GM12878 (cell line): ENCODE data around the gene SMOC2.

Experiments
- CBX3 ChIP-seq: fragments of 200-600 bp; sonication (generic); IDR thresholded peaks from 2 replicates; pipeline ENCODE4 v1.6.1; 2016; ENCODE audit warnings: low read depth, borderline replicate concordance
- CTCF ChIP-seq, 3 experiments: IDR thresholded peaks in 2 of 3; conservative IDR thresholded peaks in 1 of 3; 2 replicates each; pipeline ENCODE4 v1.5.1; 2011; ENCODE audit warnings: low read depth in 3 of 3, low read length in 3 of 3, mild to moderate bottlenecking in 3 of 3, control low read depth in 2 of 3, moderate library complexity in 2 of 3, inconsistent platforms in 1 of 3, mixed read lengths in 1 of 3; ENCODE audit not compliant: control insufficient read depth in 2 of 3, insufficient read depth in 1 of 3; ENCODE audit errors: extremely low read depth in 1 of 3
- NR2C2 ChIP-seq: IDR thresholded peaks from 2 replicates; pipeline ENCODE4 v1.6.1; 2011; ENCODE audit warnings: borderline replicate concordance, low read depth; ENCODE audit not compliant: control insufficient read depth, insufficient read length
- POLR2A ChIP-seq: IDR thresholded peaks from 2 replicates; pipeline ENCODE4 v1.6.1; 2011; ENCODE audit warnings: low read depth, mild to moderate bottlenecking, low read length

GRCh38 chr6:168448243-168448855 lies 7.4 kb downstream of the SMOC2 start:
- TF ChIP-seq CTCF (IDR thresholded peaks at IDR 0.05 in 2 of 3, conservative IDR thresholded peaks at IDR 0.05 in 1 of 3; ENCODE audit: control insufficient read depth in 2 of 3, extremely low read depth in 1 of 3, insufficient read depth in 1 of 3, low read depth in 3 of 3, low read length in 3 of 3) (no peak), NR2C2 (no peak), CBX3 (no peak), POLR2A (no peak)
